ENCODE measurements around the gene CDC25A.

The CDC25A gene

DNA sequence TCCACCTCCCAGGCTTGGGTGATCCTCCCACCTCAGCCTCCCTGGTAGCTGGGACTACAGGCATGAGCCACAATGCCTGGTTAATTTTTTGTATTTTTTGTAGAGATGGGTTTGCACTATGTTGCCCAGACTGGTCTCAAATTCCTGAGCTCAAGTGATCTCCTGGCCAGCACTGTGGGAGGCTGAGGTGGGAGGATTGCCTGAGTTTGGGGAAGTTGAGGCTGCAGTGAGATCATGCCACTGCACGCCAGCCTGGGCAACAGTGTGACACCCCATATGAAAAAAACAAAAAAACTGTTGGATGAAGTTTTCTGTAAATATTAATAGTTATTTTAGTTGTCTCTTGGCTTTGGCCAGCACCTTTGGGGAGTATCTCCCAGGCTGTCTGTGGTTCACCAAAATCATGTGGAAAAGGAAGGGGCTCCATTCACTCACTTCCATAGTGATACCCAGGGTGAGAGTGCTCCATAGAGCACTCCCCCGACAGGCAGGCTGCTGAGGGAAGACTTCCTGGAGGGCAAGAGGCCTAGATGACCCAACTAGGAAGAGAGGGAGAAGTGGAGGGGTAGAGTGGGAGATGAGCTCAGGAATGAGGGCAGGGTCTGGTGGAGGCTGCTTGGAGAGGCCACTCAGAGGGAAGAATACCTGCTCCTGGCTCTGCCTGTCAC lies 47.1 kb downstream of the CDC25A start:
- no peak for DNase-seq

DNA sequence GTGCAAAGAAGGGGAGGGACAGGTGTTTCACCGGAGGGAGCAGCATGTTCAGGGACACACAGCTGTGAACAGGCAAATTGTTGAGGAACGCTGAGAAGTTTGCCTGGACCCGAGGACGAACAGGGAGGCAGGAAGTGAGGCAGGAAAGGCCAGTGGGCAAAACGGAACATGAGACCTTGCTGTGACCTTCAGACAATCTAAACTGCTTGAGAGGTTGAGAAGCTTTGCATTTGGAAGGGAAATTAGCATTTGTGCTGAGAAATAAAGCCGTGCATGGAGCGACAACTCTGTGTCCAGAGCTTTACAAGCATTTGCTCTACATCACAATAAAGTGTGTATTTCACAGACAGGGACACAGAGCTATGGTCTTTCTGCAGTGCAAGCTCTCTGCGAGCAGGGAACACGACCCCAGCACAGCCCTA lies 47.9 kb downstream of the CDC25A start:
- no peak for DNase-seq

DNA sequence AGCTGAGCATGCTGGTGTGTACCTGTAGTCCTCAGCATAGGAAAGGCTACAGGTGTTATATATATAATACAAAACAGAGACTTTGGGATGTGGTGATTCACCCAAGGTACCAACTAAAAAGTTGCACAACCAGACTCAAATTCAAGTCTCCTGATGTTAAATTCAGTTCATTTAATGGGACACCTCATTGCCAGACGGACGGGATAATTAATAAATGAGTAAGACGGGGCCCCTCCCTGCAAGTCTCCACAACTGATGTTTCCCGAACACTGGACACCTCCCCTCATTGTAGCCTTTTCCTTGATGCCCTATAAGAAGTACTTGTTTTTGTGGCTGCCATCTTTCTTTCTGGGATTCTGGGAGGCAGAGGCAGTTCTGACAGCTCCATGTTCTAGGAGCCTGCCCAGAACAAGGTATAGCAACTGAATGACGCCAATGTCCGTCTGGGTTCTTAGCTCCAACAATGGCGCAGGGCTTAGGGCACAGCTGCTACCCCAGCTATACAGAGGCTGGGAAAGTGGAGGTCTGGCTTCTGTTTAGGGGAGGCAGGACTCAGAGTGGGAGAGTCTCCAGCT lies 50.7 kb downstream of the CDC25A start:
- no peak for DNase-seq

DNA sequence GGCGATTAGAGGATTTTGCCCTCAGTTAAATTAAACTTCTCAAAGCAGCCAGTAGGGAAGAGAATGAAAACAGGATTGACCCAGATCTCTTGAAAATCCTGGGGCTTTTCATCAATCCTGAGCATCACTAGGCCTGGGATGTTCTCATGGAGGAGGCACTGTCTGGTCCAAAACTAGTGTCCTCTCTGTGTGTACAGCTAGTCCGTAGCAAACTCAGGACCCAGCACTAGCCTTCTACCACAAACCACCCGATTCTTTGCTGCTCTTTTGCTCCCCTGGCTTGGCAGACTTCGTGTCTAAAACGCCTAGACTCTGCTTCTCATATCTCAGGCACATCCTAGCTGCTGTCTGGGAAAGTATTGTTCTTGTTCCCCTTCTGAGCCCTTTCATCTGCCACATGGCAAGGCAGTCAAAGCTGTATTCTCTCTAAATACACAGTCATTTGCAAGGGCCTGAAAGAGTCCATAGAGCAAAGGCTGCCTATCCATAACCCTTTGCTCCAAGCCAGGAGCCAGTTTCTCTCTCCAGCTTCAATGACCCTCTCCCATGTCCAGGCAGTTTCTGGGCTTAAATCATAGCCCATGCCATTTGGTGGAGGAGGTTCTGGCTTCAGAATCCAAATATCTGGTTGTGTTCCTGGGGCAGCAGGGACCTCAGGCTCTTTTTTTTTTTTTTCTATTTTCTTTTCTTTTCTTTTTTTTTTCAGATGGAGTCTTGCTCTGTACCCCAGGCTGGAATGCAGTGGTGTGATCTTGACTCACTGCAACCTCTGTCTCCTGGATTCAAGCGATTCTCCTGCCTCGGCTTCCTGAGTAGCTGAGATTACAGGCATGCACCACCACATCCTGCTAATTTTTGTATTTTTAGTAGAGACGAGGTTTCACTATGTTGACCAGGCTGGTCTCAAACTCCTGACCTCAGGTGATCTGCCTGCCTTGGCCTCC lies 52.4 kb downstream of the CDC25A start:
- DNase-seq = no peak

DNA sequence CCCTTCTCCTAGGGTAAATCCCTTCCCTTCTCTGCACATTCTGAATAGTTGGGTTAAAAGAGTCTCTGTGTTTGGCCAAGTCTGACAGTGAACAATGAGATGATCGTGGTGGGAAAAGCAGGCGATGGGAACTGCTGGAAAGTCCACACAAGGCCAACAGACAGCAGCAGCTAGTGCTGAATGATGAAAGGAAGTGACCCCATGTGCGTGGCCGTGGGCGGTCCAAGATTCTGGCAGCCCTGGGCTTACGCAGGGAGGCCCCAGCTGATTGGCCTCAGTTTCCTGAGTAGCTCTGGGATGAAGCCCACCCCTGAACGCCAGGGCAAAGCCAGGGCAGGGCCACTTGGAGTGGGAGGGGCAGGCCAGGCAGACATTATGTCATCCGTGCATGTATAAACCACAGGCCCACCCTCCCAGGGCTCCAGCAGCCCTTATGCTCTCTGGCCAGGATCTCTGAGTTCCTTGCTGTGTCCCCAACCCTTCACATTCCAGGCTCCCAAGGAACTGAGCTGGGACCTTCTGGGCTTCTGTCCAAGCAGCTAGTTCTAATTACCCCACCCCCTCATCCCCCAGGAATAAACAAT lies 57.8 kb downstream of the CDC25A start:
- DNase-seq = no peak

DNA sequence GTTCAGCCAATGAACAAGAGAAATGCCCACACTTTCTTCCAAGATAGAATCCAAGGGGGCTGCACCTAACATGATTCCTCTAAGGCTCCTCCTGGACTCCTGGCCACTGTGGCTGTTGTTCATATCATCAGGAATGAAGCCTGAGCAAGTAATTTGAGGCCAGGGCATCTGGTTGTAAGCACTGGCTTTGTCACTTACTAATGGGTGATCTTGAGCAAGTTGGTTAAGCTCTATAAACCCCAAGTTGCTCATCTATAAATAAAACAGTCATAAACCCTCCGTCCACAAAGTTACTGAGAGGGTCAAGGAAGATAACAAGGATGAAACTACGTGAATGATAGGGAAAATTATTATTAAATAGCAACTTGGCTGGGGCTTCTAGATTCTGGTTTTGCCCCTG lies 58.3 kb downstream of the CDC25A start:
- no peak for DNase-seq

DNA sequence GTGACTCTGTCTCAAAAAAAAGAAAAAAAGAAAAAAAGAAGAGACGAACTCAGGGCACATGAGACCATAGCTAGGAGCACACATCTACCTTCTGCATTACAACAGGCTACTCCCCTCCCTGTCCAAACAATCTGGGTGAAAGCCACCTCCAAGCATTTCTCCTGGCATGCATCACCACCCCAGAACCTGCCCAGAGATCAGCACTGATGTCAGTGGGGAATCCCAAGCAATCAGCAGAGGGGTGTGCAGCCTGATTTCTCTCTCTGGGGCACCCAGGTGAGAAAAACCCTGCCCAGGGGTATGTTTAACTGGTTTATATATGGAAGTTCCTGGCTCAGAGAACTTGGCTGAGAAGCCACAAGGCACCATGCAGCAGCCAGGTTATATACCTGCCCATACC lies 59.4 kb downstream of the CDC25A start:
- no peak for DNase-seq

DNA sequence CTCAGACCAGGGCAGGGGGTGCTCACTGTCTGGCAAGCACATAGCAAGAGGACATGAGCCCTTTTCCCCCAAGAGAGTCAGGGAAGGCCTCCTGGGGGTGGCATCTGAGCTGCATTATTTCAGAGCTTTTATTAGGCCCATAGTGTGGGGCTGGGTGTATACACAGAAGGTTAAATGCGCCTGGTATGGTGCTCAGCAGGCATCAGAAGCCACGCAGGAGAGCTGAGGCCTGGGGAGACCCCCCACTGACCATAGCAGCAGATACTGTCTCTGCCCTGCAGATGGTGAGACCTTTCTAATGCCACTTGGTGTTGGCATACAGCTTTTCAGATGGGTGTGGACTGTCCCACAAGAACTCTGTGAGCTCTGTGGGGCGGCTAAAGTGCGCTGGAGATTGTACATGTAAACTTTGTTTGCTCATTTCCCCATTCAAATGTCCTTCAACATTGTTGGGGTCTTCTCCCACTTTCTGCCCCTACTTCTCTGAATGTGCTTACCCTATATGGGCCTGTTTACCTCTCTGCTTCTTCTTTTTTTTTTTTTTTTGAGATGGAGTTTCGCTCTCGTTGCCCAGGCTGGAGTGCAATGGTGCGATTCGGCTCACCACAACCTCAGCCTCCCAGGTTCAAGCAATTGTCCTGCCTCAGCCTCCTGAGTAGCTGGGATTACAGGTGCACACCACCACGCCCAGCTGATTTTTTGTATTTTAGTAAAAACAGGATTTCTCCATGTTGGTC lies 62.2 kb downstream of the CDC25A start:
- no peak for DNase-seq

DNA sequence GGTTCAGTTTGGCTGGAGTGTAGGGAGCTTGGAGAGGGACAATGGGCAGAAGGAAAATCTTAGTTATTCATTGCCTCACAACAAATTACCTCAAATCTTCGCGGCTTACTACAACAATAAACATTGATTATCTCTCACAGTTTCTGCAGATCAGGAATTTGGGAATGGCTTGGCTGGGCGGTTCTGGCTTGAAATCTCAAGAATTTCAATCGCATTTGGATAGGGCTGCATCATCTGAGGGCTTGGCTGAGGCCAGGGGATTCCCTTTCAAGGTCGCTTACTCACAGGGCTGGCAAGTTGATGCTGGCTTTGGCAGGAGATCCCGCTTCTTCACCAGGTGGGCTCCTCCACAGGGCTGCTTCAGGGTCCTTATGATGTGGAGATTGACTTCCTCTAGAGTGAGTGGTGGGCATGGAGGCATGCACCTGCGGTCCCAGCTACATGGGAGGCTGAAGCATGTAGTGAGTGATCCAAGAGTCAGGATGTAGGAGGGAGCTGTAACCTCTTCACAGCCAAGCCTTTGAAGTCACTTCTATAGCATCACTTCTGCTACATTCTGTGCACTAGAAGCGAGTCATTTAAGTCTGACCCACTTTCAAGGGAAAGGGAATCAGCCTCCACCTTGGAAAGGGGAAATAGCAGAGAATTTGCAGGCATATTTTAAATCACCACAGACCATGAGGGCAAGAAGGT lies 63.1 kb downstream of the CDC25A start:
- DNase-seq = no peak

DNA sequence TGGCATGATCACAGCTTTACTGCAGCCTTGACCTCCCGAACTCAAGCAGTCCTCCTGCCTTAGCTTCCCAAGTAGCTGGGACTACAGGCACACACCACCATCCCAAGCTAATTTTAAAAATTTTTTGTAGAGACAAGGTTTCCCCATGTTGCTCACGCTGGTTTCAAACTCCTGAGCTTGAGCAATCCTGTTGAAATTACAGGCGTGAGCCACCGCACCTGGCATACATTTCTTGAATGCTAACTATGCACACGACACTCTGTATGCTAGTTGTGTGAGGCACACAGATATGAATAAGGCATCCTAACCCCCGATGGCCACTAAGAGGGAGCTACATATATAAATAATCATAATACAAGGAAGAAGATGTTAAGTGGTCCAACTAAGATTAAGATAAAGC lies 64.9 kb downstream of the CDC25A start:
- DNase-seq = no peak

DNA sequence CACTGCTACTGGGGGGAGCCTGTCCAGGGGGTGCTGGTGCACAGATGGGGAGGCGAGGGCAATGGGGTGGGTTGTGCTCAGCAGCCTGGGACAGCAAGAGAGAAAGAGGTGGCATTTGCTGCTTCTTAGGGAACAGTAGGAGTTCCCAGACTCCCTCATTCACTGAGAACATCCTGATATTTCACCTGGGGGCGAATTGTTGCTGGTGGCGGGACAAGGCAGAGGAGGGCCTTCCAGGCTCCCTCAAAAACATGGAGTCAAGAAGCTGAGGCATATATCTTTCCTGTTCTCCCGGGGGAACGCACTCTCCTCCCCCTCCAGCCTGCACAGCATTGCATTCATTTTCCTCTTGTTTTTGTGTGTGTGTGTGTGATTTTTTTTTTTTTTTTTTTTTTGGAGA lies 65.7 kb downstream of the CDC25A start:
- DNase-seq = no peak

DNA sequence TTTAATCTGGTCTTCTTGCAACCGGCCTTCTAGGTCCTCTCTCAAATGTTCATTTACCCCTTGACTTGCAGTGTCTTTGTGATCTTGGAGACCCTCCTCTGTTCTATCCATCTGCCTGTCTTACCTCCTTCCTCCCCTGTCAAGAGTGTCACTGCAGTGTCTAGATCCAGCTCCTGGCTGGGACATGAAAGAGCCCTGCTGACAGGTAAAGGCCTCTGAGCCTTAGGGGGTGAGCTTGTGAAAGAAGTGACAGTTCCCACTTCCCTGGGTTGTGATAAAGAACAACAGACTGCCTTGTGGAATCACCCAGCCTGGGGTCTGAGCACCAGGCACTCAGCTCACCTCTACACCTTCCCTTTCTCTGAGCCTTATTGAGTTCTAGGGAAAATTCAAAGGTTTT lies 68.0 kb downstream of the CDC25A start:
- DNase-seq = no peak

DNA sequence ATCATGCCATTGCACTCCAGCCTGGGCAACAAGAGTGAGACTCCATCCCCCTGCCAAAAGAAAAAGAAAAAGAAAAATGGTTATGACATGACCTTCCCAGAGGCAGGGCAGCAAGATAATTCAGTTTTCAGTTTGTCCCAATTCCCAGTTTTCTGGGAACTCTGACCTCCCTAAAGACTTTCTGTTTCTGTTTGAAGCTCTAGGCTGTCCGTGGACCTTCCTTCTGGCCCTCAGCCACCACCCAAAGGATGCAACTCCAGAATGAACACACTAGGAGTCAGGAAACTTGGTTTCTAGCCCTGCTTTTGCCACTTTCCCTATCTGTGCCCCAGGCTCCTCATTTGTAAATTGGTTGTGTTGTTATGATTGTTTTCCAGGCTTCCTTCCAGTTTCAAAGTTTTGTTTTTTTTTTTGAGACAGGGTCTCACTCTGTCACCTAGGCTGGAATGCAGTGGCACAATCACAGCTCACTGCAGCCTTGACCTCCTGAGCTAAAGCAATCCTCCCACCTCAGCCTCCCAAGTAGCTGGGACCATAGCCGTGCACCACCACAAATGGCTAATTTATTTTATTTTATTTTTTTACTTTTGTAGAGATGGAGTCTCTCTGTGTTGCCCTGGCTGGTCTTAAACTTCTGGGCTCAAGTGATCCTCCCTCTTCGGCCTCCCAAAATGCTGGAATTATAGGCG lies 68.6 kb downstream of the CDC25A start:
- DNase-seq = no peak

DNA sequence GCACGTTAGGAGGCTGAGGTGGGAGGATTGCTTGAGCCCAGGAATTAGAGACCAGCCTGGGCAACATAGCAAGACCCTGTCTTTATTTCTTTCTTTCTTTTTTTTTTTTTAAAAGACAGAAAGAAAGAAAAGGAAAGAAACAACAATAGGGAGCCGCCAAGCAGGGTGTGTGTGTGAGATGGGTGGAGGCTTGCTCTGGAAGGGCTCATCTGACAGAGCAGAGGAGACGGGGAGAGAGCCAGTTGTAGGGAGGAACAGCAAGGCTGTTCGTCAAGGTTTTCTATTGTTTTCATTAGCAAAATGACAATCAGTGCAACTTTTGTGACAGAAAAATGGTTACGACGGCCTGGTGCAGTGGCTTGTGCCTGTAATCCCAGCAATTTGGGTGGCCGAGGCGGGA lies 69.3 kb downstream of the CDC25A start:
- DNase-seq = no peak

DNA sequence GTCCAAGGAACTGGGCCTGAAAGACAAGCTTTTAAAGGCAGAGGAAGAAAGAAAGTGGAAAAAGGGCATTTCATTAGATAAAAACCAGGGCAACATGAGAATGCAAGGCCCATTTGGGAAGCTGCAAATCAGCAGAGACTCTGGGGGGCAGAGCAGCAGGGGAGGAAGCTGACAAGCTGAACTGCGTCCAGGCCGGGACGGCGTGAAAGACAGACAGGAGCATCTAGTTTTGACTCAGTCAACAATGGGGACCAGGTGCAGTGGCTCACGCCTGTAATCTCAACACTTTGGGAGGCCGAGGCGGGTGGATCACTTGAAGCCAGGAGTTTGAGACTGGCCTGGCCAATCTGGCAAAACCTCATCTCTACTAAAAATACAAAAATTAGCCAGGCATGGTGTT lies 69.9 kb downstream of the CDC25A start:
- no peak for DNase-seq

DNA sequence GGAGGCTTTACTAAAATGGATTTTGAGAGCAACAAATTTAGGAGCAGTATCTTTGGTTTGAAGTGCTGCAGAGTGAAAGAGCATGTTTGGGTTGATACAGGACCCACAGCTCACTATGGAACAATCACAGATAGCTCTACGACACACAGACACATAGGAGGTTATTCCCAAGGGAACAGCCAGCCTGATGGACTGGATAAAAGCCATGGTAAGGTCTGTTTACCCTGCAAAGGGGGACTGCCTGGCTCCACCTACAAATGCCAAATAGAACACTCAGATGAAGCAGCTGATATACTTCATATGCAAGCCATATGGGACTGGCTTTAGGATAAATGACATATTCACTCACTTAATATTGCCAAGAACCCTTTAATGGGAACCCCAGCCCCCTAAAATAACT lies 75.4 kb downstream of the CDC25A start:
- no peak for DNase-seq

DNA sequence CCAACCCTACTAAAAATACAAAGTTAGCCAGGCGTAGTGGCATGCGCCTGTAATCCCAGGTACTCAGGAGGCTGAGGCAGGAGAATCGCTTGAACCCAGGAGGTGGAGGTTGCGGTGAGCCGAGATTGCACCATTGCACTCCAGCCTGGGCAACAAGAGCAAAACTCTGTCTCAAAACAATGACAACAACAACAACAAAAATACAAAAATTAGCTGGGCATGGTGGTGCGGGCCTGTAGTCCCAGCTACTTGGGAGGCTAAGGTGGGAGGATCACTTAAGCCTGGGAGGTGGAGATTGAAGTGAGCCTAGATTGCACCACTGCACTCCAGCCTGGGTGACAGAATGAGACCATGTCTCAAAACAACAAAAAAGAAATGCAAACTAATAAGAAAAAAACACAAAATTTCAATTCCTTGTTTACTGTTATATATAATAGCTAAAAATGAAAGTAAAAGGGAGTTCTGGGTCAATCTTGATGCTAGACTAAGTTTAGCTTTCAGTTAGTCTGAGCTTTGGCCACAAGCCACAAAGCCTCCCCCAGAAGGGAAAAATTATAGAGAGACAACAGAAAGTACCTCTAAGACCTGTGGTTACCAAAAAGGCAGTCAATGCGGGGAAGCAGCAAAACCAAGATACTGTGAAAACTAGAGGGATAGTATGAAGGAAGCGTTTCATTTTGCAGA lies 76.0 kb downstream of the CDC25A start:
- DNase-seq = peak in 1 of 2 experiments; percentile 11

DNA sequence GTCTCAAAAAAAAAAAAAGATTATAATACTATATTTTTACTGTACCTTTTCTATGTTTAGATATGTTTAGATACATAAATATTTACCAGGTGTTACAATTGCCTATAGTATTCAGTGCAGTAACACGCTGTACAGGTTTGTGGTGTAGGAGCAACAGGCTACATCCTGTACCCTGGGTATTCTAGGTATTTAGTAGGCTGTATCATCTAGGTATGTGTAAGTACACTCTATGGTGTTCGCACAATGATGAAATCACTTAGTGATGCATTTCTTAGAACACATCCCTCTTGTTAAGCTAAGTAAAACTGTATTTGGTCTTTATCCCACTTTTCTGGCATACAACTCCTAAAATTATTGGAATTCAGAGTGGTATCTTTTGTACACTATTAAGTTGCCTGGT lies 77.8 kb downstream of the CDC25A start:
- DNase-seq = no peak

DNA sequence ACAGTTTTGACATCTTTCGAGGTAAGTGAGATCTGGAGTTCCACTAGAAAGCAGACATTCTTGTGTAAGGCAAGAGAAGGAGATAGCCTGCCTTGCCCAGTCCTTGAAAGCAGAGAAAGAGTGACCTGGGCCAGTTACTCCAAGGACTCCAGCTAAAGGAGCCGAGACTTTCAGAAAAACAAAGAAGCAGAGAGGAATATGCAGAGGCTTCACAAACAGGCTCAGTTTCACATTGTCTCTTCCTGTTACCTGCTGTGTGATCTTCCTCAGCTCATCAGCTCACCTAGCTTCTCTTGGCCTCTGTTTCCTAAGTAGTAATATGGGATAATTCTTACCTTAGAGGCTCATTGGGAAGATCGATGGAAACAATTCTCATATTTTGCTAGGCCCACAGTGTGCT lies 81.0 kb downstream of the CDC25A start:
- no peak for DNase-seq

Measured in stimulated activated CD4-positive, alpha-beta T cell treated with anti-CD3 and anti-CD28 coated beads, Interleukin-4, amount 100 ng/mL, for 4 hours (primary cell).